PFSK-1 (cell line): ENCODE results near the gene TRIM44.

Experiments used
- FOXP2 ChIP-seq: optimal IDR thresholded peaks from 2 replicates; pipeline ENCODE3; 2011; ENCODE audit warnings: borderline replicate concordance, control low read depth, inconsistent platforms; ENCODE audit not compliant: insufficient read depth; ENCODE audit errors: extremely low read length, extremely low read depth
- POLR2AphosphoS5 ChIP-seq: IDR thresholded peaks from 2 replicates; pipeline ENCODE4 v1.6.1; 2012; ENCODE audit warnings: low read depth, mild to moderate bottlenecking, control low read depth, low read length, moderate library complexity
- REST ChIP-seq, 2 experiments: IDR thresholded peaks; 2 replicates each; pipeline versions ENCODE4 v1.6.1 to v1.8.0; 2011 to 2012; ENCODE audit warnings: low read depth in 2 of 2, low read length in 2 of 2, control low read depth in 1 of 2, inconsistent platforms in 1 of 2, mild to moderate bottlenecking in 1 of 2, moderate library complexity in 1 of 2; ENCODE audit not compliant: insufficient read depth in 1 of 2
- SIN3A ChIP-seq: IDR thresholded peaks from 2 replicates; pipeline ENCODE4 v1.6.1; 2012; ENCODE audit warnings: mild to moderate bottlenecking, low read length, moderate library complexity, borderline replicate concordance; ENCODE audit not compliant: insufficient read depth
- TAF1 ChIP-seq: IDR thresholded peaks from 2 replicates; pipeline ENCODE4 v1.6.1; 2012; ENCODE audit warnings: low read length, control low read depth, borderline replicate concordance; ENCODE audit not compliant: insufficient read depth

TRIM44 gene

GRCh38 chr11:35740061-35740799 lies 77.7 kb downstream of the TRIM44 start:
- TF ChIP-seq POLR2AphosphoS5 (no peak), FOXP2 (no peak), REST (IDR thresholded peaks at IDR 0.05; ENCODE audit: insufficient read depth in 1 of 2, low read depth in 2 of 2, low read length in 2 of 2) (no peak), TAF1 (no peak), SIN3A (no peak)

GRCh38 chr11:35742707-35743454 lies 80.3 kb downstream of the TRIM44 start:
- no peak for TF ChIP-seq TAF1
- TF ChIP-seq FOXP2: no peak
- no peak for TF ChIP-seq POLR2AphosphoS5
- TF ChIP-seq REST (IDR thresholded peaks at IDR 0.05; ENCODE audit: insufficient read depth in 1 of 2, low read depth in 2 of 2, low read length in 2 of 2): no peak
- TF ChIP-seq SIN3A: no peak

- TF ChIP-seq FOXP2 (no peak), POLR2AphosphoS5 (no peak), TAF1 (no peak), REST (IDR thresholded peaks at IDR 0.05; ENCODE audit: insufficient read depth in 1 of 2, low read depth in 2 of 2, low read length in 2 of 2) (no peak), SIN3A (no peak)
These were observed 84.0 kb downstream of the TRIM44 start for GRCh38 chr11:35746356-35747153.

DNA sequence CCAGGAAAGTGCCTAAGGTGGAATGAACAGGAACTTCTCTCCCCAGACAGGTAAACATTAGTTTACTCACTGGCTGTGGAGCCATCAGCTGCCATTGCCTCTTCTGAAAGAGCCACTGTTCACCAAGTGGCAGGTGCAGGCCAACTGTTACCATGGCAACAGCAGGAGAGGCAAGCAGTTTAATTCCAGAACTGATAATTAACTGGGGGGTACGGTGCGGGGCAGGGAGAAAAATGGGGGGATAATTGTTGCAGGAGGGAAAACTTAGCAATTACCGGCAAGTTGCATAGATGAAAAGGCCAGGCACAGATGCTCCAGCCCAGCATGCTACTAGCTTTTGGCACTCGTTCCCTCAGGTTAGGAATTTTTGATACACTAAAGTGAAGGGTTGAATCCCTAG lies 85.1 kb downstream of the TRIM44 start:
- TF ChIP-seq POLR2AphosphoS5 (no peak), SIN3A (no peak), FOXP2 (no peak), TAF1 (no peak), REST (IDR thresholded peaks at IDR 0.05; ENCODE audit: insufficient read depth in 1 of 2, low read depth in 2 of 2, low read length in 2 of 2) (no peak)
